OCI-LY1 (cell line): ENCODE data around the gene TMEM181.

Experiments
- H2AFZ ChIP-seq: fragments of 200-600 bp; sonication (generic), shearing (Covaris generic); 2 replicates; pipeline ENCODE4 v1.6.0; 2014; ENCODE audit warnings: antibody characterized with exemption, mild to moderate bottlenecking, low read length
- H3F3A ChIP-seq: fragments of 200-600 bp; sonication (generic), shearing (Covaris generic); 2 replicates; pipeline ENCODE4 v1.6.0; 2014; ENCODE audit warnings: mild to moderate bottlenecking, antibody characterized with exemption, low read length, moderate library complexity; ENCODE audit not compliant: insufficient read depth
- H3K27ac ChIP-seq: fragments of 200-600 bp; sonication (generic); 2 replicates; pipeline ENCODE4 v1.5.1; 2014; ENCODE audit warnings: low read length, mixed run types, mild to moderate bottlenecking, low read depth; ENCODE audit not compliant: poor library complexity, severe bottlenecking
- H3K27me3 ChIP-seq: fragments of 200-600 bp; sonication (generic); 2 replicates; pipeline ENCODE4 v1.6.0; 2014; ENCODE audit warnings: antibody characterized with exemption, mild to moderate bottlenecking, low read length, moderate library complexity; ENCODE audit not compliant: insufficient read depth
- H3K36me3 ChIP-seq: fragments of 200-600 bp; sonication (generic); 2 replicates; pipeline ENCODE4 v1.6.1; 2014; ENCODE audit warnings: mild to moderate bottlenecking, antibody characterized with exemption, low read length, moderate library complexity, mixed read lengths; ENCODE audit not compliant: insufficient read depth
- H3K4me1 ChIP-seq: fragments of 200-600 bp; sonication (generic); 2 replicates; pipeline ENCODE4 v1.5.1; 2014; ENCODE audit warnings: mild to moderate bottlenecking, low read length, moderate library complexity; ENCODE audit not compliant: insufficient read depth, severe bottlenecking
- H3K4me2 ChIP-seq: fragments of 200-600 bp; sonication (generic), shearing (Covaris generic); 2 replicates; pipeline ENCODE4 v1.6.1; 2014; ENCODE audit warnings: low read length
- H3K4me3 ChIP-seq: fragments of 200-600 bp; sonication (generic); 2 replicates; pipeline ENCODE4 v1.5.1; 2014; ENCODE audit warnings: low read length, low read depth, mild to moderate bottlenecking, mixed read lengths; ENCODE audit not compliant: poor library complexity, severe bottlenecking
- H3K79me2 ChIP-seq: fragments of 200-600 bp; shearing (Covaris generic); 2 replicates; pipeline ENCODE4 v1.6.1; 2016; ENCODE audit warnings: mixed run types, low read length, mixed read lengths; ENCODE audit not compliant: insufficient read depth
- H3K9ac ChIP-seq: fragments of 200-600 bp; sonication (generic), shearing (Covaris generic); 2 replicates; pipeline ENCODE4 v1.6.1; 2014; ENCODE audit warnings: mild to moderate bottlenecking, low read length, mixed read lengths
- H3K9me2 ChIP-seq: fragments of 200-600 bp; sonication (generic), shearing (Covaris generic); 2 replicates; pipeline ENCODE4 v1.6.1; 2014; ENCODE audit warnings: low read depth, mild to moderate bottlenecking, low read length, mixed read lengths
- H3K9me3 ChIP-seq: fragments of 200-600 bp; shearing (Covaris generic); 2 replicates; pipeline ENCODE4 v1.6.1; 2014; ENCODE audit warnings: low read length, mixed read lengths
- H4K20me1 ChIP-seq: fragments of 200-600 bp; sonication (generic), shearing (Covaris generic); 2 replicates; pipeline ENCODE4 v1.6.0; 2016; ENCODE audit warnings: mild to moderate bottlenecking, low read length; ENCODE audit not compliant: insufficient read depth
- EZH2 ChIP-seq: fragments of 200-600 bp; sonication (generic), shearing (Covaris generic); IDR thresholded peaks from 2 replicates; pipeline ENCODE4 v1.8.0; 2017; ENCODE audit warnings: borderline replicate concordance, mixed run types, mild to moderate bottlenecking, antibody characterized with exemption, low read length, moderate library complexity, mixed read lengths
- TF ChIP-seq, protein P1 (sequence below): fragments of 200-600 bp; sonication (generic), shearing (Covaris generic); IDR thresholded peaks from 2 replicates; pipeline ENCODE4 v1.5.1; 2017; ENCODE audit warnings: mild to moderate bottlenecking, antibody characterized with exemption, low read length, moderate library complexity, mixed read lengths

TMEM181 gene

DNA sequence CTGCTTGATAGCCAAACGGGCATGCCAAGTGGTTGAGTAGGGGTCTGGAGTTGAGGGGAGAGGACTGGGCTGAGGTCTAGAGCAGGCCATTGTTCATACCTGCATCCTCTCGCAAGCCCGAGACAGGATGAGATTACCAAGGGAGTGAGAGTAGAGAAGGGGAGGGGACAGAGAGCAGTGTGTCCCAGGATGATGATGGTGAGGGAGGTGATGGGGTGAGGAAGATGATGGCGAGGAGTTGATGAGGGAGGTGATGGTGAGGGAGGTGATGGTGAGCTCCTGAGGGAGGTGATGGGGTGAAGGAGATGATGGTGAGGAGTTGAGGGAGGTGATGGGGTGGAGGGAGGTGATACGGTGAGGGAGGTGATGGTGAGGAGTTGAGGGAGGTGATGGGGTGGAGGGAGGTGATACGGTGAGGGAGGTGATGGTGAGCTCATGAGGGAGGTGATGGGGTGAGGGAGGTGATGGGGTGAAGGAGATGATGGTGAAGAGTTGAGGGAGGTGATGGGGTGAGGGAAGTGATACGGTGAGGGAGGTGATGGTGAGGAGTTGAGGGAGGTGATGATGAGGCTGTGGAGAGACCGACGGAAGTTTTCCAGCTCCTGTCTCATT, 6.4 kb downstream of the TMEM181 start:
- Histone ChIP-seq H3K4me2 (no peak overlapping the region), H3K9me2 (no peaks in the 10 kb centered on the region), H3K27me3 (no peaks in the 10 kb centered on the region), H3K4me1 (peaks cover 55% of the 10 kb centered on the region), H3K9ac (no peak overlapping the region), H3K36me3 (no peaks in the 10 kb centered on the region; the same call in 1 of the 2 replicates), H3K9me3 (no peaks in the 10 kb centered on the region), H3K27ac (no peak overlapping the region), H3K79me2 (no peaks in the 10 kb centered on the region), H4K20me1 (no peaks in the 10 kb centered on the region), H3K4me3 (no peak overlapping the region), H3F3A (no peaks in the 10 kb centered on the region), H2AFZ (no peak overlapping the region)
- TF ChIP-seq EZH2 = no peak

DNA sequence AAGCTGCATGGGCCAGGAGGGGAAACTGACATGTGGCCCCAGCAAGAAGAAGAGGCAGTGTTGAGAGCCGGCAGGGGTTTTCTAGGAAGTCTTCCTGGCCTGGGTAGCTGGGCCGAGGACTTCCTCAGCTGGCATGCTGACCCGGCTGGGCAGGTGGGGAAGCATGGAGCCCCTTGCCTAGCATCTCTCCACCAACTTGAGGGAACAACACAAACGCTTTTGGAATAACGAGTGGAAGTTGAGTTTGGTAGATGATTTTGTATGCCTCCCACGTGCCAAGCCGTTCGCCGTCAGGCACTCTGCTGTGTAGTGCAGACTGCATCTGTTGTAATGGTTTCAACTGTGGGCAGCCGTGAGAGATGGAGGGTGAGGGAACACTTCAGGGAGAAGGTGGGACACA, 7.3 kb downstream of the TMEM181 start:
- Histone ChIP-seq H3K4me2 (no peak overlapping the region), H3K9ac (no peak overlapping the region), H3K36me3 (no peaks in the 10 kb centered on the region), H3K79me2 (no peaks in the 10 kb centered on the region), H3K27ac (no peak overlapping the region), H3K27me3 (no peaks in the 10 kb centered on the region), H3K9me2 (no peaks in the 10 kb centered on the region), H3K9me3 (no peaks in the 10 kb centered on the region), H3K4me1 (peaks cover 55% of the 10 kb centered on the region), H3K4me3 (no peak overlapping the region), H4K20me1 (no peaks in the 10 kb centered on the region), H2AFZ (no peak overlapping the region), H3F3A (no peaks in the 10 kb centered on the region)
- TF ChIP-seq, protein P1, sequence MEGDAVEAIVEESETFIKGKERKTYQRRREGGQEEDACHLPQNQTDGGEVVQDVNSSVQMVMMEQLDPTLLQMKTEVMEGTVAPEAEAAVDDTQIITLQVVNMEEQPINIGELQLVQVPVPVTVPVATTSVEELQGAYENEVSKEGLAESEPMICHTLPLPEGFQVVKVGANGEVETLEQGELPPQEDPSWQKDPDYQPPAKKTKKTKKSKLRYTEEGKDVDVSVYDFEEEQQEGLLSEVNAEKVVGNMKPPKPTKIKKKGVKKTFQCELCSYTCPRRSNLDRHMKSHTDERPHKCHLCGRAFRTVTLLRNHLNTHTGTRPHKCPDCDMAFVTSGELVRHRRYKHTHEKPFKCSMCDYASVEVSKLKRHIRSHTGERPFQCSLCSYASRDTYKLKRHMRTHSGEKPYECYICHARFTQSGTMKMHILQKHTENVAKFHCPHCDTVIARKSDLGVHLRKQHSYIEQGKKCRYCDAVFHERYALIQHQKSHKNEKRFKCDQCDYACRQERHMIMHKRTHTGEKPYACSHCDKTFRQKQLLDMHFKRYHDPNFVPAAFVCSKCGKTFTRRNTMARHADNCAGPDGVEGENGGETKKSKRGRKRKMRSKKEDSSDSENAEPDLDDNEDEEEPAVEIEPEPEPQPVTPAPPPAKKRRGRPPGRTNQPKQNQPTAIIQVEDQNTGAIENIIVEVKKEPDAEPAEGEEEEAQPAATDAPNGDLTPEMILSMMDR = no peak
- no peak for TF ChIP-seq EZH2

DNA sequence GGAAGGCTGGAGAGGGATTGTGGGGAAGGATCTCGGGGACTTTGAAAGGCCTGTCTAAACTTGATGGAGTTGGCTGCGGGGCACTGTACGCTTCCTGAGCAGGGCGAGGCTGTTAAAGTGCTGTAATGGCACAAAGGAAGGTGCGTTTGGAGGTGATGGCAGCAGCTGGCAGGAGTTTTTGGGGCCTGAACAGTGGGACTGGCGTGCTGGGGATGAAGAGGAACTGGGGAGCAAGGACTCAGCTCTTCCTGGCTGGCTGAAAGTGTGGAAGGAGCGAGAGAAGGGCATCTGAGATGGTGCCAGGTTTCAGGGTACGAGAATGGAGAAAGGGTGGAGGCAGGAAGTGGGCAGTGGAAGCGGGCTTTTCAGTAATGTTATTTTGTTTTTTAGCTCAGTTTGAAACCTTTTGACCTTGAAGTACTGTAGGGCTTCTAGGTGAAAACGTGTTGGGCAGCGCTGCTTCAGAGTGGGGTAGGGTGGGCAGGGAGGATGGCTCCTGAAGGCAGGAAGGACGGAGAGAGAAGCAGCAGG, 8.0 kb downstream of the TMEM181 start:
- Histone ChIP-seq H3K9ac (no peak overlapping the region), H4K20me1 (no peaks in the 10 kb centered on the region)

More for the DNA sequence above, 8.0 kb downstream of the TMEM181 start:
- H3K9me2 ChIP-seq = no peaks in the 10 kb centered on the region
- H3K4me2 ChIP-seq = no peak overlapping the region
- H3K27me3 ChIP-seq = no peaks in the 10 kb centered on the region
- H3F3A ChIP-seq = no peaks in the 10 kb centered on the region
- no peak overlapping the region for H3K4me3 ChIP-seq
- no peak overlapping the region for H3K27ac ChIP-seq
- H3K36me3 ChIP-seq = no peaks in the 10 kb centered on the region
- H3K9me3 ChIP-seq = no peaks in the 10 kb centered on the region
- no peaks in the 10 kb centered on the region for H3K79me2 ChIP-seq
- H2AFZ ChIP-seq = no peak overlapping the region
- peaks cover 57% of the 10 kb centered on the region for H3K4me1 ChIP-seq
- no peak for TF ChIP-seq EZH2
- TF ChIP-seq, protein P1 = no peak
